Stimulated activated CD8-positive, alpha-beta memory T cell treated with anti-CD3 and anti-CD28 coated beads, Interleukin-2, amount 100 ng/mL, for 1 hour (primary cell): Measurements from ENCODE around the gene SLC35G6.
A peak's percentile ranks its signal among the peaks of the same experiment; 100 is the strongest.
"Not testable (repeated sequence)": the region's sequence is repeated elsewhere in the genome, so short reads cannot be mapped to it uniquely, and the experiment has no call there.

Experiments used
- DNase-seq, 2 donors: peaks; one replicate each; pipeline ENCODE4 v3.0.0-alpha.2; 2020; ENCODE audit warnings: low read depth in 2 of 2

SLC35G6 gene

DNA sequence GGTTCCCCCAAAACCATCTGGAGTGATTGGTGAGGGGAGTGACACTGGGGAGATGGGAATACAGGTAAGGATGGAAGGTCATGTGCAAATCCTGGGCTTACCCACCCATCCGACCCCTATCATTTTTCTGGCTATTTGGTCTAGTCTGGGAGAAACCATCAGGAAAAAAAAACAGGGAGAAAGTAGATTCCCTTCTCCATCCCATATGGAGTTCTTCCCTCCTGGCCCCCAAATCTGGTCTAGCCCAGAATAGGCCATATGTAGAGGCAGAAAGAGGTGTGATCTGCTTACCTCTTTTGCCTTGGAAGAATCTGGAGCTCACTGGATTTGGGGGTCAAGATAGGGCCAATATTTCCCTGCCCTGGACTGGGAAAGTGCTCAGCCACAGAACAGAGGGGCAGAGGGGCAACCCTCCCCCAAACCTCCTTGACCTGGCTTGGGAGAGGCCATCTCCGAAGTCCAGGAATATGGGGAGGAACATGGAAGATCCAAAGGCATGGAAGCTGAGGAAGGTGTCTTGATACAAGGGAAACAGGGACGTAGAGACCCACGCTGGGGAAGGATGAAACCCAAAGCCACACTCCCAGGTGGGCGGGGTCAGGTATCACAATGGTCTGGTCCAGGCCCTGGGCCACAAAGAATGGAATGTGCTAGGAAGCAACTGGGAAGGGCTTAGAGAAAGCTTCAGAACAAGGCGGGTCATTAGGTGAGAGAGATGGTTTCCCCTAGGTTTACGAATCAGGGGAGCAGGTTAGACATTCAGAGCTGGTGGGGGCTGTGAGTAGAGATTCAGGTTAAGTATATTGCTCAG is 20.2 kb upstream of the SLC35G6 start:
- DNase-seq, result no peak

DNA sequence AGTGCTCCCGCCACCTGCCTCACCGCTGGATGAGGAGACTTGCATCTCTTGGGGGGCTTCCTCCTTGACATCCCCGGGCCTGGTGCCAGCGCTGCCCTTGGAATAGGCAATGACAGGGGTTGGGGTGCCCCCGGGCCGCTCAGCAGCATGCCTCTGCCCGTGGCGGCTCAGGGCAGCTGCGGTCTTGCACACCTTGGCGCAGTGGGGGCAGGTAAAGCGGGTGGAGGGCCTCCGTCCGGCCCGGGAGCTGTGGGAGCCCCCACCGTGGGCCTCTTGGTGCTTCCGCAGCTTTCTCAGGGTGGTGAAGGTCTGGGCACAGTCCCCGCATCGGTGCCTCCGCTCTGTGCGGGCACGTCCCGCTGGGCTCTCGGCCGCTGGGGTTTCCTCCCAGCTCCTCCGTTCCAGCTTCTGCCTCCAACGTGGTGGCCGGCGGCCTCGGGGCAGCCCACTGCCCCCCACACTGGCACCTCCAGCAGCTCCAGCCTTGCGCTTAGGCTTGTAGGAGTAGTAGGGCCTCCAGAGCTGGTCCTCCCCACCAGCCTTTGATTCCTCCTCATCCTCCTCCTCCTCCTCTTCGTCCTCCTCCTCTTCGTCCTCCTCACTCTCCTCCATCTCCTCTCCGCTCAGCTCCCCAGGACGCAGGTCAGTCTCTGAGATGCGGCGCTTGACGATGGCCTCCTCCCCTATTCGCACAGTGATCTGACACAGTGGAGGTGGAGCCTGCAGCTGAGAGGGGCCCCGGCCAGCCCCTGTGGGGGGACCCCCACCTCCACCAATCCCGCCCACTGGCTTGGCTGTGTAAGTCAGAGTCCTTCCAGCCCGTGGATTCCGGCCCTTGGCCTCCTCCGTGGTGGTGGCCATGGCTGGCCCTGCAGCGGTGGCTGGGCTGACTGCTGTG is 18.5 kb upstream of the SLC35G6 start:
- no peak for DNase-seq

DNA sequence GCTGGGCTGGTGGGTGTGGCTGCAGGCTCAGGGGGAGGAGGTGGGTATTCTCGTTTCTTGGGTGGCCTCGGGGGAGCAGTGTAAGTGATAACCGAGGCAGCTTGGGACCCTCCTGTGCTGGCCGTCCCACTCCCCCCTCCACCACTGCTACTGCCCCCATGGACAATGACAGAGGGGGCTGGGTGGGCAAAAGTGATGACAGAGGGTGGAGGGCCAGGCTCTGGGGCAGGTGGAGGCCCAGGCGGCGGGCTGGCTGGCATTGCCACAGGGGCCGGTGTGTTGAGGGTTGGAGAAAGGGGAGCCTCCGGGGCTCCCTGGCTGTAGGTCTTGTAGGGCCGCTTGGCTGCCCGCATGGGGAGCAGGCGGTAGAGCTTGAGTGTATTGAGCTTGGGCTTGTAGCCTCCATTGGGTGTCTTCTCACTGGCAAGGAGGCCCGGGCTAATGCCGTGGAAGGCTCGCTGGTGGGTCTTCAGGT is 17.8 kb upstream of the SLC35G6 start:
- DNase-seq, result no peak

DNA sequence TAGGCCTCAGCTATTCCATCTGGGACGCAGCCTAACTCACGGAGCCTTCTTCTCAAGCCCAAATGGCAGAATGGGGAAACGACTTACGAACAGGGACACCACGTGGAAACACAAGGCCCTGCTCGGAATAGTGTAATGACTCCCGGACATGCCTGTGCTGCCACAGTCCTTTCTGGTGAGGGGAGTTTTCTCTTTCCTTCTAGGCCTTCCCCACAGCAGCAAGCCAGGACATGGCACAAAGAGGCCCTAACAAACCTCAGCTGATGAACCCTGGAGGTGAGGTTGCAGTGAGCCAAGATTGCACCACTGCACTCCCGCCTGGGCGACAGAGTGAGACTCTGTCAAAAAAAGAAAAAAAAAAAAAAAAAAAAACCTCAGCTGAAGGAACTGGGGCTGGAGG is 17.2 kb upstream of the SLC35G6 start:
- DNase-seq, result no peak

DNA sequence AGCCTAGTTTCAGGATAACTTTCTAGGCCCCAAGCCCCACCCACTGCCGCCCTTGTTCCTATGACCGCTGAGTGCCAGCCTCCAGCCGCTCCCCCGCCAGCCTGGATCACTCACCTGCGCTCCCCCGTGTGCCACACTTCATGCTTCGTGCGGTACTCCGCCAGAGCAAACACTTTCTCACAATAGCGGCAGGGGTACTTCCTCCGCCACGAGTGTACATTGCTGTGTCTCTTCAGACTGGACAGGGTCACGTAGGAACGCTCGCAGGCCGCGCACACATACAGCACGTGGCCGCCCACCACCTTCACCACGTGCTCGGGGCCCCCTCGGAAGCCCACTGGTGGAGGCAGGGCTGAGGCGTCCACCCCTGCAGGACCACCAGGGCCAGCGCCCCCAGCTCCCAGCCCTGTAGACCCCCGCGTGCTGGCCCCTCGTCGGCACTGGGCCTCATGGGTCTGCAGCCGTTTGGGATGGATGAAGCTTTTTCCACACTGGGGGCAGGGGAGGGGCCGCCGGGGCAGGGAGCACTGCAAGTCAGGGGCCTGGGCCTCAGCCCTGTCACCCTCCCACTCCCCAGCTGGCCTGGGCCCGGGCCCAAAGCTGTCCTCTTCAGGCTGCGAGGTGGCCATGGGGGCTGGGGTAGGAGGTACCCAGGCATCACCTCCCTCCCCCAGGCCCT is 15.5 kb upstream of the SLC35G6 start:
- DNase-seq, result no peak

DNA sequence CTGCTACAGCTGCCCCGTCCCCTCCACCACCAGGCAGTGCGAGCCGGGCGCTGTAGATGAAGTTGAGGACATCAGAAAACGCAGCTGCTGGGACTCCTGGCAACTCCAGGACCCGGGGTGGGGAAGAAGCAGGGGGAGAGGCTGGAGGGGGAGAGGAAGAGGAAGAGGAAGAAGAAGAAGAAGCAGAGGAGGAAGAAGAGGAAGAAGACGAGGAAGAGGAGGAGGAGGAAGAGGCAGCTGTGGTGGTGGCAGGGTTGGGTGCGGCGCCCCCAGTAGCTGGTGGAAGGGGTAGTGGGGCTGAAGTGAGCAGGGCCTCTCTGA is 15.0 kb upstream of the SLC35G6 start:
- DNase-seq, result no peak

DNA sequence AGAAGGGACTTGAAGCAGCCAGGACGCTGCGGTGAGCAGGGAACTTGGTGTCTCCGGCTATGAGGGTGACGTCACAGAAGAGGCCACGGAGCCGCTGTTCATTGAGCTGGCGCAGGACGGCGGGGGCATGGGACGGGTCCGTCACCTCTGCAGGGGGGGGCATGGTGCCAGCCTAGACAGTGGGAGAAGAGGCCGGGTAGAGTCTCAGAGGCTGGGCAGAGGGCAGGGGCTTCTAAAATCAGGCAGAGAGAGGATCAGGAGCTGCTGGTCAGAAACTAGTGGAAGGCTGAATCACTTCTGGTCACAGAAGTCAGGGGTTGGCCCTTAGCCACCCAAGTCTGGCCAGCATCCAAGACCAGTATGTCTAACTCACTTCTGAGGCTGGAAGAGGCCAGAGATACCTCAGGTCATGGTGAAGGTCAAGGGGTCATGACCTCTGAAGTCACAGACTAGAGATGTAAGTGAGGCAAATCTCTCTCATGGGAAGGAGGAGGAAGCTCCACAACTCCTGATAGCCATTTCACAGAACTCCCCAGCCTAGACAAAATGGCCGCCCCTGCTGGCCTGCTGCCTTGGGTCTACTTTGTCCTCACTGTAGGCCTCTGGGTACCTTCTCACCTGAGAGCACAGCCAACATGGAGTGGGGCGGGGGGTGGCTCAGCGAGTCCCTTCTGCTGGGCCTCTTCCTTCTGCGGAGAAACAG is 14.5 kb upstream of the SLC35G6 start:
- no peak for DNase-seq

DNA sequence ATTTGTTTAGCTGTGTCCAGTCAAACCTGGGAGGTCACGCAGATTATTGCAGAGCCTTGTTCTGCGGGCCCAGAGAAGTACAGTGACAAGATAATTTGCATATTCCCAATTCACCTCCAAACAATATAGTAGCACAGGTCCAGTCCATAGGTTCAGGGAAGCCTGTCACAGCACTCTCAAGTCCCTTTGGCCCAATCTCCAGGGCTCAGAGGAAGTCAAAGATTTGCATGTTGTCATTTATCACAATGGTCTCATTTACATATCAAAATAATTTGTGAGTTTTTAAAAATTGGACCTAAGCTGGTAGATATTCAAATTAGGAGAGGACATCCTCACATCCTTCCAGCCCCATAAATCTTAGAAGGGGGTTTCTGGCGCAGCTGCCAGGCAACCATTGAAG is 13.7 kb upstream of the SLC35G6 start:
- no peak for DNase-seq

DNA sequence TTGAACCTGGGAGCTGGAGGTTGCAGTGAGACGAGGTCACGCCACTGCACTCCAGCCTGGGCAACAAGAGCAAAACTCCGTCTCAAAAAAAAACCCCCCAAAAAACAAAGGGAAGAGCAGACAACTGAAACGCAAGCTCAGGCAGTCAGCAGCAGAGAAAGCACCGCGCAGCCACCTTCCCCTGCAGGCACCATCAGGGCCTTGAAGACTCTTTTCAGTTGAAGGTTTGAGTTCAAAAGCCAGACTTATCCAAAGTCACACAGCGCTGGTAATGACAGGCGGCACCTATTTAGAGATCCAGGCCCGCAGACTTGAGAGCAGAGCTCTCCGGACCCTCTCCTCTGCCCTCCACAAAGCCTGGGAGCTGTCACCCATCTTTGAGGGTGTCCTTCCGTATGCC is 13.0 kb upstream of the SLC35G6 start:
- no peak for DNase-seq

DNA sequence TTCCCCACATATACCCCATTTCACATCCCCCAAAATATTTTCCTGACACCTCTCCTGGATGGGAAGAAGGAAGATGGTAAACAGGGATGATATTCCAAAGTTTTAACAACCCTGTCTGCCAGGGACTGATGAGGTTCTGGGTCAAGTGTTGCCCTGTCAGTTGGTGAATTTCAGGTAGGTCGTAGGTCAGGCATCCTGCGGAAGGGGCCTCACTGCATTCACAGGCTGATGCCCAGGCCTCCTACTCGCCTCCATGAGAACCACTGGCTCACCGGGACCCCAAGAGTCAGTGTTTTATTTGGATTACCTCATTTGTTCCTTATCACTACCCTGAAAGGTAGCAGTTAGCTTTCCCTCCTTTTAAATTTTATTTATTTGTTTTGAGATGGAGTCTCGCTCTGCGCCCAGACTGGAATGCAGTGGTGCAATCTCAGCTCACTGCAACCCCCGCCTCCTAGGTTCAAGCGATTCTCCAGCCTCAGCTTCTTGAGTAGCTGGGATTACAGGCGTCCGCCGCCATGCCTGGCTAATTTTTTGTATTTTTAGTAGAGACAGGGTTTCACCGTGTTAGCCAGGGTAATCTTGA is 12.3 kb upstream of the SLC35G6 start:
- DNase-seq, result no peak

DNA sequence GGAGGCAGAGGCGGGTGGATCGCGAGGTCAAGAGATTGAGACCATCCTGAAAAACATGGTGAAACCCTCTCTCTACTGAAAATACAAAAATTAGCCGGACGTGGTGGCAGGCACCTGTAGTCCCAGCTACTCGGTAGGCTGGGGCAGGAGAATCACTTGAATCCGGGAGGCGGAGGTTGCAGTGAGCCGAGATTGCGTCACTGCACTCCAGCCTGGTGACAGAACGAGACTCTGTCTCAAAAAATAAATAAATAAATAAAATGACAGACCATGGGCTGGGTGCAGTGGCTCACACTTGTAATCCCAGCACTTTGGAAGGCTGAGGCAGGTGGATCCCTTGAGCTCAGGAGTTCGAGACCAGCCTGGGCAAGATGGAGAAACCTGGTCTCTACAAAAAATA is 11.4 kb upstream of the SLC35G6 start:
- DNase-seq, result not testable (repeated sequence)

DNA sequence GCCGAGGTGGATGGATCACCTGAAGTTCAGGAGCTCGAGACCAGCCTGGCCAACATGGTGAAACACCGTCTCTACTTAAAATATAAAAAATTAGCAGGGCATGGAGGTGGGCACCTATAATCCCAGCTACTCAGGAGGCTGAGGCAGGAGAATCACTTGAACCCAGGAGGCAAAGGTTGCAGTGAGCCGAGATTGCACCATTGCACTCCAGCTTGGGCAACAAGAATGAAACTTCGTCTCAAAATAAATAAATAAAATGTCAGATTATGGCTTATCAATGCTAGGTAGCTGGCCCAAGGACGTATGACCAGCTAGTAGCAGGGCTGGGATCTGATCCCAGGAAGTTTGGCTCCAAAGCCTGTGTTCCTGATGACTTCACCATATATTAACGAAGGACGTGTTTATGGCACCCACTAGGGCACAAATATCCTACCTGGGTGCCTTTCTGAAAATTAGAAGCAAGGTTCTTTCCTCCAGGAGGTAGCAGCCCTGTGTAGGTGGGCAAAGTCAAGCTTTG is 10.7 kb upstream of the SLC35G6 start:
- not testable (repeated sequence) for DNase-seq

DNA sequence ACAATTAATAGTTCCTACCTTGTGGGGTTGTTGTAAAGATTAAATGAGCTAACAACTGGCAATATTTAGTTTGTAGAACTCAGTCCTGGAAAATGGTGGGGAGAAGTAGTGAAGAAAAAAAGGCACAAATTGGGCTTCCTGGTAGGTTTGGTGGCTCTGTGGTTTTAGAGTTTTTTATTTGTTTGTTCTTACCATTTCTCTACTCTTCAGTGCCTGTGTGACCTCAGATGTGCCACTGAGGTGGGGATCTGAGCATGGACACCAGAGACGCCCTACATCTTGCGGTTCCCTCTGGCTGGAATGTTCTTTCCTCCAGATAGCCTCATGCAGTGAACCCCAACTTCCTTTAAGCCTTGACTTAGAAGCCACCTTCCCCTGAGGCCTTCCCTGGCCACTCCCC is 9.5 kb upstream of the SLC35G6 start:
- no peak for DNase-seq

DNA sequence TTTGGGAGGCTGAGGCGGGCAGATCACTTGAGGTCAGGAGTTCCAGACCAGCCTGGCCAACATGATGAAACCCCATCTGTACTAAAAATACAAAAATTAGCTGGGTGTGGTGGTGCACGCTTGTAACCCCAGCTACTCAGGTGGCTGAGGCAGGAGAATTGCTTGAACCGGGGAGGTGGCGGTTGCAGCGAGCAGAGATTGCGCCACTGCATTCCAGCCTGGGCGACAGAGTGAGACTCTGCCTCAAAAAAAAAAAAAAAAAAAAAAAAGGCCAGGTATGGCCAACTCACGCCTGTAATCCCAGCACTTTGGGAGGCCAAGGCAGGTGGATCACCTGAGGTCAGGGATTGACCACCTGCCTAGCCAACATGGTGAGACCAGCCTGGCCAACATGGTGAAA is 6.5 kb upstream of the SLC35G6 start:
- DNase-seq, result not testable (repeated sequence)

DNA sequence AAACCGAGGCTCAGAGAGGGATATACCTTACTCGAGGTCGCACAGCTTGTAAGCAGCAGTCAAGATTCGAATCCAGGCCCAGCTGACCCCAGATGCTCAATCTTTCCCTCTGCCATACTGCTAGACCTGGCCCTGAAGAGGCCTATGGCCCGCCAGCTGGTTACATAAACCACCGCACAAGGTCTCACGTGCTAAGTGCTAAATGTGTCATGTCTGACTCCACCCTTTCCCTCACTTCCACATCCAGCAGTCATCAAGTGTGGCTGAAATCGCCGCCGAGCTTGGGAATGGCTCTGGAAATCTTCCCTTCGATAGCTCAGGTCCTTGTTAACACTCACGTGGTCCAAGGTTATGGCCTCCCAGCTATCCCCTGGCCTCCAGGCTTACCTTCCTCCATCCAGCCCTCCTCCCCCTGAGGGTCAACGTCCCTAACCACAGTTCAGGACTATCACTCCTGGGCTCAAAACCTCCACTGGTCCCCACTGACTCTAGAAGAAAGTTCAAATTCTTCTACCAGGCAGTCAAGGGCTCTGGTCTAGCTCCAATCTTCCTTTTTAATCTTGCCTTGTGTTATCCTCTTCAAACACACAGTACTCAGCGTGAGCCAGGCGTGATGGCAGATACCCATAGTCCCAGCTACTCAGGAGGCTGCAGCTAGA is 5.4 kb upstream of the SLC35G6 start:
- DNase-seq, result no peak

DNA sequence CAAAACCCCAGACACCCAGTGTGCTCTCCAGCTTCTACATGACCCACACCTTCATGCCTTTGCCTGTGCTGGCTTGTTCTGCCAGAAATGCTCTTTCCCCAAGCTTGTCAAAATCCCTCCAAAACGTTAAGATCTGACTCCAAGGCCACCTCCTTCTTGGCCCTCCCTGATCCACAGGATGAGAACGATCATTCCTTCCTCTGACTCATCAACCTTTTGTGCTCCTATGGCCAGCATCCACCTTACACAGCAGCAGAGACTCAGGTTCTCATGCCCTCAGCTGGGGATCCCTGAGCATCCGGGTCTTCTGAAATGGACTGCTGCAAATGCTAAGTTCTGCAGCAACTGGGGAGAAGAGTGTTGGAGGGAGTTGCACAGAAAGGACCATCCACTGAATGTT is 4.8 kb upstream of the SLC35G6 start:
- no peak for DNase-seq

DNA sequence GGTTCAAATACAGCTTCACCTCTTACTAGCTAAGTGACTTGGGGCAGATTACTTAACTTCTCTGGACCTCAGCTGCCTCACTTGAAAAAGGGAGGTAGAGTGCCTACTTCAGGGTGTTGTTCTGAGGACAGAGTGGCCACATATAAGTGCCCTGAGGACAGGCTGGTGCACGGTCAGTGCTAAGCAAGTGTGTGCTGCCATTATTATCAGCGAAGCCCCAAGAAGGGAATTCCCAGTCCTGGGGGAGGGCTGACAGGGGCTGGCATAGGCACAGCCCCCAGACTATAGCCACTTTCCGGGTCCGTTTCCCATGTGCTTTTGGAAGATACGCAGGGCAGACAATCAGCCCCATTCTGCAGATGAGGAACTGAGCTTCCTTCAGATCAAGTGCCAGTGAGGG is 4.3 kb upstream of the SLC35G6 start:
- no peak for DNase-seq

DNA sequence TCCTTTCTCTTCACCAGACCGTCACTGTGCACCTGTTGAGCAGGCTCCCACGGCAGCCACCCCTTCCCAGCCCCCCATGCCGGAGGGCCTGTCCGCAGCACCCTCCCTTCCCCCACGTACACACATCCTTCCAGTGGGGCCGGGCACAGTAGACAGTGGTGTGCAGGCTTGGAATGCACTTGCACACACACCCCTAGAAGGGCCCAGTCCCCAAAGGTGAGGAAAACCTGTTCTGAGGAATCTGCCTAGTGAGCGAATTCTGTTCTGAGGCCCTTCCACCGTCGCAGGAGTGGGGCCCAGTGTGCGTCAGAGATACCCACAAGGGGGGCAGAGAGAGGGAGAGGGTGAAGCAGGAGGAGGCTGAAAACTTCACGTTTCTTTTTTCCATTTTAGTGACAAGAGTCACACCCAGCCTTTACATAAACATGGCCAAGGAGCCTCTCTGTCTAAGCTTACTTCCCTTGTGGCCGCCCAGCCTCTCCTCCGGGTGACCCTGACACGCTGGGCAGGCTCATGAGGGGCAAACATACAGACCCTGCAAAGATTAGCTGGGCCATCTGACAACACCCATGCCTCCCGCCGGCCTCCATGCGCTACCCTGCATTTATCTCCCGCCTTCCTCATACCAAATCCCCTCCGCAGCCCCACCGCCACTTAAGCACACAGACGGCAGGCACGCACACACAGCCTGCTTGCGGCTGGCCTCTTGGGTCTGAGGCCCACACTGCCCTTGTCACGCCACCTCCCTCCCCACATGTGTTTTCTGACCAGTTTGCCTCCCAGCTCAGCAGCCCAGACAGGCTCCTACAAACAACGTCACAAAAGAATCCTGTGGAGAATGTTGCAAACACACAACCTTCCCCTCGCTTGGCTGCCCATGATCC is 3.6 kb upstream of the SLC35G6 start:
- DNase-seq, result peak in 1 of 2 donors; percentile 14
